Measurements from ENCODE around the gene MAP7.
"Not testable (repeated sequence)": the region's sequence is repeated elsewhere in the genome, so short reads cannot be mapped to it uniquely, and the experiment has no call there.

Gene MAP7

DNA sequence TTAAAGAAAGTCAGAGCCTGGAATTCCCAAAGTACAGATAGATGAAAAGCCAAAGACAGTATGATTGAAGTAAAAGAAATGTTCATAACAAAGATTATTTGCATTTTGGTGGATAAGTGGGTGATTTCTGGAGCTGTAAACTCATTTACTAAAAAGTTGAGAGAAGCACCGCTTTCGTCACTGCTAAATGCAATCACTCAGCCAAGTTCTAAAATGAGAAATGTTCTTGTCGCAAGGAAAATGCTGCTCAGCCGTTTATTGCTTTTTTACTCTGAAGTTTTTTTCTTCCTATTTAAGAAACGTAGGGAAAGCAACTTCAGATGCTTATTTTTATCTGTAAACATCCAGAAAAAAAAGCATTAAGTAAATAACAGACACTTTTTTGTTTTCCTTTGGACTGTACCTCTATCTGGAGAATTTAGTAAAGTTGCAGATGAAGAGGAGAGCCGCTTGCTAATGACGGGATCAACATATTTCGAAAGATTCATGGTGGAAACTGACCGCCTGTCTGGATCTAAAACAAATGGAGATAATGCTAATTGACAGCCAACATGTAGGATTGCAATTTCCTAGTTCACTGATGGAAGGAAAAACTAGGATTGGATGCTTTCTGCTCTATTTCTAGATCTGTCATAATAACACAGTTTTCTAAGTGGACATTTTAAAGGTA is 166.8 kb downstream of the MAP7 start:
- DNase-seq (ENCODE audit: low read depth in 2 of 2) = no peak

DNA sequence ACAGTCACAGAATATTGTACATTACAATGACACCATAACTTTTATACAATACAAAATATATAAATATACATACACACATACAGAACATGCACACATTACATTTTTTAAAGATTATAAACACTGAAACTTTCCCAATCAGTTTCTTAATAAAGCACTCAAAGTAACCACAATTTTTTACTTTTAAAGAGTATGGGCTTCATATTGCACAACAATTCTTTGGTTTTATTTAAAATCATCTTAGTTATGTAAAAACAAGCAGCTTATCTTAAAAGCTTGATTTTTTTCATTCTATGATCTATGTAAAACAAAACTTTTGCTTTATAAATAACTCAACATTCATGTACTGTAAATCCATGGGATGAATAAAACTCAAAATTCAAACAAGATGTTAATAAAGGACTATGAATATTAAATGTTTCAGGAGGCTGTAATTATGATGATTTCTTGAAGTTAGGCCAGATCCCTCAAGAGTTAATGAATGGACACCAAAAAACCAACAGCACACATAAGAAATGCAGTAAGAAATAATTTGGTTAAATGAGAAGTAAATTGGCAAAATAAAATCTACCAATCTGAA is 167.5 kb downstream of the MAP7 start:
- no peak for DNase-seq (ENCODE audit: low read depth in 2 of 2)

DNA sequence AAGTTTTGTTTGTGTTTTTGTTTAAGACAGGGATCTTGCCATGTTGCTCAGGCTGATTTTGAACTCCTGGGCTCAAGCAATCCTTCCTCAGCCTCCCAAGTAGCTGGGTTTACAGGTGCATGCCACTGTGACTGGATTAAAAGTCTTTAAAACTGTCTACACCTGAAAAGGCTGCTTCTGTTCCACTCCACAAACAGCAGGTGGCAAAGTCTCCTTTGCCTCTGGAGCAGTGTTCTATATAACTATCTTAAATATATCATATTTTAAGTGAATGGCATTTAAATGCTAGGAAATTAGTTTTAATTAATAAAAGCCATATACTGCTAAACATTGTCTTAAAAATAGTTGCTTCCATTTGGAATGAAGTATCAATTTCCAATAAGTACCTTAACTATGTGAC is 171.3 kb downstream of the MAP7 start:
- no peak for DNase-seq (ENCODE audit: low read depth in 2 of 2)

DNA sequence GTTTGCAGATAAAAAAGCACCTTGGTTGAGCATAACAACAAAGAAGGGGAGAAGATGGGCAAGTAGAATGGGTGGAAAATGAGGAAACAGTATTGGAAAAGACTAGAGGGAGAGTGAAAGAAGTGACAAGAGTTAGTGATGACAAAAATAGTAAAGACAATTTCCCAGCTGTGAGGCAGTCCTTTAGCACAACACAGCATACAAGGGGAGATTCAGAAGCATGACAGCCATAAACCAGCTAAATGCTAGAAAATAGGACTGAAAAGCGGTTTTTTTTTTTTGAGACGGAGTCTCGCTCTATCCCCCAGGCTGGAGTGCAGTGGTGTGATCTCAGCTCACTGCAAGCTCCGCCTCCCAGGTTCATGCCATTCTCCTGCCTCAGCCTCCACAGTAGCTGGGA is 174.4 kb downstream of the MAP7 start:
- not testable (repeated sequence) for DNase-seq (ENCODE audit: low read depth in 2 of 2)

DNA sequence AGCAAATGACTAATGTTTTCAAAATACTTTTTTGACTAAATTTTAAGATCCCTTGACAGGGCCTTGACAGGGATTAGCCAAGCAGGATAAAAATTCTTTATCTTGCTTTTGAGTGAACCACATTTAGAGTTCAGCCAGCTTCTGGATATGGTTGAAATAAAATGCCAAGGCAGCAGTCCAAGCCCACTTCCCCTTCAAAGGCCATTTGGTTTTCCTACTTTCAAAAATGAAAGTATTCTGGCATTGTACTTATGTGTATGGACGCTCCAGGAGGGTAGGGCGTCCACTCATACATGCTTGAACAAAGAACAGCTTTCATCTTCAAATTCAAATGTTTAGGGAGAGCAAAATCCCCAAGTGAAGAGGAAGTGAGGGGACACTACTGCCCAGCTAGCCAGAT is 178.3 kb downstream of the MAP7 start:
- DNase-seq (ENCODE audit: low read depth in 2 of 2) = no peak

DNA sequence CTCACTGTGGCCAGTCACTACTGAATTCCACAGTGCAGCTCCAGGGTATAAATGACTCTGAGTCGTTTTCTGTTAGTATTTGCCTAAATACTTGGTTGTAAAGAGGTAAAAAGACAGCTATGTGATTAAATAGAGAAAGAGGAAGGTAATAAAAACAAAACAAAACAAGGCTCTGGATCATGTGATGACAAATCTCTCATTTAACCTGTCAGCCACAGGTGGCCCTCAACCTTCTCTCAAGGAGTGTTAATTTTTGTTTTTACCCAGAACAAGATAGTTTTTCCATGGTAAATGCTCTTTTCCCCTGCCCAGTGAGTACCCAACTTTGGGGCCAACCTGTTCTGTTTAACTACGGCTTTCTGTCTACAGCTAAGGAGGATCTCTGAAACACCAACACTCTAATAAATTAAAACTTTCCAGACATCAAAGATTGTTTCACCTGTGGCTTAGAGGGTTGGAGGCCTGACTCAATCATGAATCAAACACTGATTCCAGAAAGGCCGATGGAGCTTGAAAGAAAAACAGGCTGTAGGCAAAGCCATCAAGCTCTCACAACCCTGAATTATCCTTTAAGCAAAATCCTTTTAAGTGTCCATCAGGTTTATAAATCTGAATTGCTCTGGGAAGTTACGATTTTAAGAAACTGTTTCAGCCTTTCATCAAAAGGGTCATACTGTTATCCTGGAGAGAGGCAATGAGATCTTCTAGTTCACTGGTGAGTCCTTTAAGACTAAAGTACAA is 179.1 kb downstream of the MAP7 start:
- no peak for DNase-seq (ENCODE audit: low read depth in 2 of 2)

DNA sequence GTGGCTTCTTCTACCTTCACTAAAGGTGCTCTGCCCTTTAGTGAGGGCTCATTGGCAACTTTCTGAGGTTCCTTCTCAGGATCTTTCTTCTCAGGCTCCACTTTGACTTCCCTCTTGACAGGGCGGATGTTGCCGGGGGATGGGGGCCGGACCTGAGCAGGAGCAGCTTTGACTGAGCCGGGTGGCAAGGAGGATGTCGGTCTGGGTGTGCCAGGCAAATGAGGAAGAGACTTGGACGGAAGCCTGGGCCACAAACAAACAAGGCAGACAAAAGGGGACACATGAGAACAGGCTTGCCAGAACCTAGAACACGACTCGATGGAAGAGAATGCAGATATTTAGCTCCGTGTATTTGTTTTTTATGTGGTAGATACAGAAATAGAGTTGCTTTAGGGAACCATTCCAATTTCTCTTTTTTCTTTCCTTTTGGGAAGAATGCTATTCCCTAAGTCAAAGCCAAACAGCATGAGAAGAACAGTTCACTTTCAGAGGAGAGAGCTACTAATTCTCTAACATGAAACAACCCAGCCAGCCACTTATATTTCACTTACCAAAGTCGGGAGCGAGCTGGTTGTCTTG is 184.4 kb downstream of the MAP7 start:
- DNase-seq (ENCODE audit: low read depth in 2 of 2) = no peak

DNA sequence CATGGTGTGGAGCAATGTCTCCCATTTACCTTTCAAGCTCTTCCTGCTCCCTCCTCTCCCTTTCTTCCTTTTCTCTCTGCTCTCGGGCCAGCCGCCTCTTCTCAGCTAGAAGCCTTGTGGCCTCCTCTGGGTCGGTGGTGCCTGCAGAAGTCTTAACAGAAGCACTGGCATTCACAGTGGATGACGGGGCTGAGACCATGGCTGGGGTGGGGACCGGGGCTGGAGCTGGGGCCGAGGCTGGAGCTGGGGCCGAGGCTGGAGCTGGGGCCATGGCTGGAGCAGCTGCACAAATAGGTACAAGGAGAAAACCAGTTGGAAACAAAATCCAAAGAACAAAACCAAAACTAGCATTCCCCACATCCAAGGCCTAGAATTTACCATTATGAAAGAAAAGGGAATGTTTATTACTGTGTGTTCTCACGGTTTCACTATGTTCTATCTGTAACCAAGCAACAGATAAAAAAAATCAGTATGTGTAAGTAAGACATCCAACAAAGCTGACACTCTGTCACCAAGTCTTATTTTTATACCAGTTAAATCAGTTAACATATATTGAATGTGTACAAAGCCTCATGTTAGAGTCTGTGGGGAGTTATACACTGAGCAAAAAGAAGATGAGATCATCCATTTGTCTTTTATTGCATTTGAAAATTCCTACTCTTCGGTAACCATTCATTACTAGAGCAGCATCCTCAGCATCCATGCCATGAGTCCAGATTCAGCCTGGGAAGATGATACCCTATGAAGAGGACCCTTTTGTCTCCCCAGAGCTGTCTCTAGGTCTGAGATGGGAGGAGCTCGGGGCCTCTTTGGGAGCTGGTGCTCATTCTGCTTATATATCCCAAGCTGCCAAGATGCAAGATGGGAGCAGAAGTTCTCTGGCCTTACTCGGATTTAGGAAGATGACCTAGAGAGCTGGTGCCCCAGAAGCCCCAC is 187.5 kb downstream of the MAP7 start:
- DNase-seq (ENCODE audit: low read depth in 2 of 2) = no peak

DNA sequence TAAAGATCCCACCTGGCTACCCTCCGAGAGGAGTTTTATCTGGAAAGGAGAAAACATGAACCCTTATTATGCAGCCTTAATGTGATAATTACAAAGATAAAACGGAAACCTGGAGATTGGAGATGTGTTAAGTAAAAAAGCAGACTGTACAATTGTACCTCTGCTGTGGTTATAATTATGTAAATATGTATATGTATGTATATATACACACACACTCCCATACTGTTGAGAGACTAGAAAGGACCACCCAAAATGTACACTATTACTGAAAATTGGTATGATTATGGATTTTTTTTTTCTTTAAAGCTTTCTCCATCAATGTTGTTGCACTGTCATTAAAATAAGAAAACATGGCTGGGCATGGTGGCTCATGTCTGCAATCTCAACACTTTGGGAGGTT is 188.4 kb downstream of the MAP7 start:
- DNase-seq (ENCODE audit: low read depth in 2 of 2) = no peak

DNA sequence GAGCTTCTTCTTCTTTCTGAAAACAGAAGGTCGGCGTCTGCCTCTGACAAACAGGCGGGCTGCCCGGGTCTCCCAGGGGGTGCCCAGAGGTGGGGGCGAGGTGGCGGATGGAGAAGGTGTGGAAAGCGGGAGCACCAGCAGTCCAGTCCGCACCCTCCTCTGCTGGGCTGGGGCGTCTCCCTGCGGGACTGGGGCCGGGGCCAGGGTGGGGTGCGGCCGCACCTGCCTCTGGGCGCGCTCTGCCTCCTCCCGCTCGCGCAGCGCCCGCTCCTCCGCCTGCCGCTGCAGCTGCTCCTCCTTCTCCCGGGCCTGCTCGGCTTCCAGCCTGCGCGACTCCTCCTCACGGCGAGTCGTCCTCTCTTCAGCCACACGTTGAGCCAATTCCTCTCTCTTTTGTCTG is 189.4 kb downstream of the MAP7 start:
- no peak for DNase-seq (ENCODE audit: low read depth in 2 of 2)

DNA sequence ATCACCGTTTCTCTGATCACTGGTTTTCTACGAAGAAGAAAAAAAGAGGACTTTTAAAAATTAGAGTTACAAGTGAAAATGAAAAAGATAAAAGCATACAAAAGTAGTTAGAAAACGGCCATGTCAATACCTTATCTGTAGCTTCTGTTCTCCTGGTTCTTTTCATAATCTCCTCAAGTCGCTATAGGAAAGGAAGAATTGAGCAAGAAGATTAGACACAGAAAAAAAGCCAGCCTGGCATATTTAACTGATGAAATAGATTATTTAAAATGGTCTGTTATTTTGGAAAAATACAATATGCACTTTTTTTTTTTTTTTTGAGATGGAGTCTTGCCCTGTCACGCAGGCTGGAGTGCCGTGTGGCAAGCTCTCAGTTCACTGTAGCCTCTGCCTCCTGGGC is 190.4 kb downstream of the MAP7 start:
- DNase-seq (ENCODE audit: low read depth in 2 of 2) = no peak

DNA sequence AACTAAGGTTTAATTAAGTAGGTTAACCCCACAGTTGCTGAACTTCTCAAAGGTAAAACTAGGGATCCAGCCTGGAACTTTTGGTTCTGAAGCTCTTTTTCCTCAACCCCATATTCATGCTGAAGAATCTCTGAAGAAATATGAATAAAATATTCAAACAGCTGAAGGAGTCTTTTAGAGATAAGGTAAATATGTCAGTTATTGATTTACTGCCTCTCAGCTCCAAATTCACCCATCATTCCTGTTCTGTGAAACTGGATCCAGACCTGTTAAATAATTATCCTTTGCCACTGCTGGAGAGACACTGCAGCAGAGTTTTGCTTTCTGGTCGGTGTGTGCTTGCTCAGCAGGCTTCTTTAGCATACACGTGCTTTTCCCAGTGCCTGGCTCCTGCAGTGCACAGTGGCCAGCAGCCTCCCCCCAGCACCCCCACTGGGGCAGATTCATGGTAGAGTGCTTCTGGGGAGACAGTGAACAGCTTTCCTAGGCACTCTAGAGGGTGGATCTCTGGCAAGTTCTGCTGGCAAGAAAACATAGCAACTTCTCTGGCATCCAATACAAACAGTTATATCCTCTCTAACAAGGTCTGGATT is 198.6 kb downstream of the MAP7 start:
- no peak for DNase-seq (ENCODE audit: low read depth in 2 of 2)

DNA sequence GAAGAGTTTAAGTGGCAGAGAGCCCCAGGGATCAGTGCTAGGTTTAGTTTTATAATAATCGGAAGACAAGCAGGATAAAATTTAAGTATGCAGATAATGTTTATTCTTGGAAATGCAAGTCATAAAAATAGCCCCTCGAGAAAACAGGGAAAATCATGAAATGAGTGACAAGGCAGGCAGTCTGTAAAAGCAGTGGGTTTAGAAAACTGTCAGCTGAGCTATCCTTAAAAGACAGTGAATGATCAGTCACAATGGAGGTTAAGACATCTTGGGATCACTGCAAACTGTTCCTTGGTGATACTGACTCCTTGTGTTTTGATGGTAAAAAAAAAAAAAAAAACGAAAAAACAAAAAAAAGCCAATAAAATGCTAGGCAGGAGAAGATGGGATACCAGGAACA is 199.3 kb downstream of the MAP7 start:
- DNase-seq (ENCODE audit: low read depth in 2 of 2) = no peak

DNA sequence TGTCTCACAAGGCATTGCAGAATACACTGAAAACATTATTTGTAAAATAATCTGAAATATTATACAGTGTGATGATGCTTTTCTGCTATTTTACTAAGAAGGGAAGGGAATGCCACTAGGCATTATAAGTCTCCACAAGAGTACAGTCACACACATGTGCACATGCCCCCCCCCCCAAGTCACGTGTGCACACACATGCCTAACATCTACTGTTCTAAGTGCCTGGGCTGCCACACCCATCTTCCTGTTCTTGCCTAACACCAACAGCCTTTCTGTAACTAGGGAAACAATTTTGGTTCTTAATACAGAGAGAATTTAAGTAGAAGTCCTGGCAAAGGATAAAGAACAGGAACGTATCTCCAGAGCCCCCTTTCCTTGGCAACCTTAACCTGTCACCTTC is 202.4 kb downstream of the MAP7 start:
- DNase-seq (ENCODE audit: low read depth in 2 of 2) = no peak

DNA sequence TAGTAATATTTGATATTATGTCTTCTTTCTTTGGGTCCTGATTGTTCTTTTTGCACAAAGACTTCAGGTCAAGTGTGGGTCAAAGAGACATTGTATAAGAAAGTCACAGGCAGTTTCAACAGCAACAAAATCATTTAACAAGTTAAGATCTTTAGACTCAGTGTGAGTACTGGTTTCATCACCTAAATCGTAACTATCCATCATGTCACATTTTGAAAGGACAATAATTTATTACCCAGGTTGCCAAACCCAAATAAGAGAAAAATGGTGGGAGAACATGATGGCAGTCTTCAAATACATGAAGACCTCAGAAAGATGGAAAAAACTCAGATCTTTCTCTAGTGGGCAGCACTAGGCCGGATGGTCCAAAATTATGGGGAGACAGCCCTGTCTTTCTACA is 205.1 kb downstream of the MAP7 start:
- no peak for DNase-seq (ENCODE audit: low read depth in 2 of 2)

DNA sequence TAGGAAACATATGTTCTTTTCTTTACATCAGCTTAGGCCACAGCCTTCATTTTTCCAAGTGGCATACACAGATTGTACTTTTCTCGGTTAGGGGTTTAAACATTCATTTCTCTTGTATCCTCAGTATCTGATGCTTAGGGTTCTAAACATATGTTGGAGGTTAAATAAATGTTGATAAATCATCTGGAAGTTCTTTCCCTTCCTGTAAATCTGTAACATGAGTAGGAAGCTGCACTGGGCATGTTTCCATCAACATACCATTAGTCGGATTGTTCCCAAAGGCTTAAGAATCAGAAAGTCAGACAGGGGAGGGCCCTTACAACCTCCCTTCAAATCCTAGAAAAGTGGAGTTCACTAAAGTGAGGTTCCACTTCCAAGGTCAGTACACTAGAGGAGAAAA is 205.8 kb downstream of the MAP7 start:
- DNase-seq (ENCODE audit: low read depth in 2 of 2) = no peak

DNA sequence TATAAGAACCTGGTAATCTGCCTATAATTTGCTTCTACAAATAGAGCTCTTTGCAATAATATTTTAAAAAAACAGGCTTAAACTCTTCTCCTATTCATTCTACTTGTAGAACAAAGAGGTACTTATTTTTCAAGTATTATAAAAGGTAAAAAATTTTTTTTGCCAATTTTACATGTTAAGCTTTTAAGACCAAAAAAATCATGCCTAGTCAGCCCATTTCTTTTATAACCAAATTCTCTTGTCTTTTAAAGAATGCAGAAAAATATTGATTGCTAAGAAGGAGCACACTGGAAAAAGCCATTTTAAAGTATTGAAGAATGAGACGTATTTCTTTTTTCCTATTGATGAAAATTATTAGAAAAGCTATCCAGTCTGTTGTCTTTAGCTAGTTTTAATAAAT is 206.5 kb downstream of the MAP7 start:
- no peak for DNase-seq (ENCODE audit: low read depth in 2 of 2)

DNA sequence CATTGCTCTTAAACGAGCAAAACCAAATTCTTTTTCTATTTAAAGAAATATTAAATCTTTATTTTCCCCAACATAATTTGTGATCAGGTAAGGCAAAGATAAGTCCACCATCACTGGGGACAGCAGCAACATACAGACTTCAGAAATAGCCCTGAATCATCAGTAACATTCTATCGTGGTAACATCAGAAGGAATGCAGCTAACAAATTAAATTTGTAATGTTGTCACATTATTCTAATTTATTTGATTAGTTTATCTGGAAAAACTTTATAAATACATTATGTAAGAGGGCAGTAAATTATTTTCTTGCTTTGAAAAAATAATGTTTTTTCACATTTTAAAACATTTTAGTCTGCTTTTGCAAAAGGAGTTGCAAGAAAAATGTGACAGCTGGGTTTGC is 206.9 kb downstream of the MAP7 start:
- DNase-seq (ENCODE audit: low read depth in 2 of 2) = no peak

DNA sequence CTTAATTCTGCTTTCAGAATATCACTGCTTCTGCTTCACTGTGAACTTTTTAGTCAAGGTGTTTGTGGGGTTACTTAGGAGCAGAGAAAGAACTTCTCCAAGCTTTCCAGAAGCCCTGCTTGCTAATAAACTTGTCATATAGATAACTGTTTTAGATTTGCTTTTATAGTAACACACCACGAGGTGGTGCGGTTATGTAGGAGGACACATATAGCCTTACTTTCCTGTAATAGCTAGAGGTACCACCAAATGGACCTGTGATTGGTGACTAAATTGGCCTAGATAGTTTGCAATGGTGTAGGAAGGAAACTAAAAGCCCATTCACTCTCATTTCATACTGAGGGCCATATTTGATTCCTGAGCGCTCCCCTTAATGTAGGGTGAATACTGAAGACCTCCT is 208.3 kb downstream of the MAP7 start:
- DNase-seq (ENCODE audit: low read depth in 2 of 2) = no peak

DNA sequence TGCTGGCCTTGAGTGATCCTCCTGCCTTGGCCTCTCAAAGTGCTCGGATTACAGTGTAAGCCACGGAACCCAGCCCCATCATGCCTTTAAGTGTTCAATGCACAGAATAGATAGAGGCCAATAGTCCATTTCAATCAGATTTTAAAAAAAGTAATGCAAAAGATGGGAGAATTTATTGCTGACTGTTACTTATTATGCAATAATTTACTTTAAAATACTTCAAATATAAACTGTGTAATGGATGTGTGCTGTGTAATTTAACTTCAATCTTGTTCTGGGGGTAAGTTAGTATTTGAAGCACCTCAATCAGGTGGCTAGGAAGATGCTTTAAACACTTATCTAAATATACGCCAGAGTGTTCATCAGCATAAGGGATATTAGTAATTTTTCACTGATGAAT is 208.9 kb downstream of the MAP7 start:
- no peak for DNase-seq (ENCODE audit: low read depth in 2 of 2)

DNA sequence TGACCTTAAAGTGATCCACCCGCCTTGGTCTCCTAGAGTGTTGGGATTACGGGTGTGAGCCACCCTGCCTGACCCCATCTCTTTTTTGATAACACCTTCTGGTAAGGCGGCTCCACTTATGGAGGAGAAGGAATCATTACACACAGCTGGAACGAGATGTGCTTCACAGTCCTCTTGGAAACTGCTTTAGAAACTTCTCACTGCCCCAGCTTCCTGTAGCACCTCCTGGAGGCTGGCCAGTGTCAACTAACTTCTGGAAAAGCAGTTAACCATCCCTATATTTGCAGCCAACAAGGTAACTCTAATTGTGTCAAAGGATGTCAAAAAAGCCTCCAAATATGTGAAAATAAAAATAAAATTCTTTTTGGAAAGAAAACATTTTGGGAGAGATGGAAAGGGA is 211.7 kb downstream of the MAP7 start:
- DNase-seq (ENCODE audit: low read depth in 2 of 2) = no peak

DNA sequence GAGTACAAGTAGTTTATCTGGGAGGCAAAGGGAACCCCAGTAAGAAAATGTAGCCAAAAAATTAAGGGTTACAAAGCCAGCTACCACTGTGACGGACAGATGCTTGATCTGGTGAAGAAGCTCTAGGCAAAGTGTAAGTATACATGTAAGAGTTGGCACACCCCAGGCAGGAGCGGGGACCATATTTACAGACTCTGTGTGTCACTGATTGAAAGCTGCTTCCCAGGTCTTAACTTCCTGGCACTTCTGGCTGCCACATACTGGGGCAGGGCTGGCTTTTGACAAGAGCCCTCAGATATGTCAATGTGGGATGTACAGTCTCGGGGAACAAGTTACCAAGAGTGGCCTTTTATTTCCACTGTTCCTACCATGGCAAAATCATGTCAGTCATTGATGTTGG is 212.6 kb downstream of the MAP7 start:
- DNase-seq (ENCODE audit: low read depth in 2 of 2) = no peak

Measured in stimulated activated CD8-positive, alpha-beta memory T cell treated with anti-CD3 and anti-CD28 coated beads, Interleukin-15, amount 100 ng/mL, for 4 hours (primary cell).